ENCODE measurements around the gene STK17A. TPM values are rescaled to one million over a fixed set of nuclear protein-coding genes. Genes with fewer than 3 reads are reported as not detected.
"Not testable (repeated sequence)": the region's sequence is repeated elsewhere in the genome, so short reads cannot be mapped to it uniquely, and the experiment has no call there.

The STK17A gene
- polyA plus RNA-seq, 1 donor from 2014 or later, result 7.9 TPM

DNA sequence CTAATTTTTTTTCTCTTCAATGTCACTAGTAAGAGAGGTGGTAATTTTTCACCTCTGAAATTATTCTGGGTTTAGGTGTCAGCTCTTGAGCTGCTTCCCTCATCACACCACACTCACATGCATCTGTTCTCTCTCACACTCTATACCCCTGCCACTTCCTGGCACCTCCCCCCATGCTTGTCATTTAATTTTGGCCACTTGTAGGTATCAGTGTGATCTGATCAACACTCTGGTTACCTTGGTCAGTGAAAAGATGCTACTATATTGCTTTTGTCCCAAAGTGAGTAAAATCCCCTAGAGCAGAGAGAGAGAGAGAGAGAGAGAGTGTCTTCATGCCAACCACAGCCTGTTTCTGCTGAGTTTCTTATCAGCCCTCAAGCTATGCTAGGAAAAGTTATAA lies 42.5 kb downstream of the STK17A start:
- no peaks in the 10 kb centered on the region for H3F3A ChIP-seq (ENCODE audit: insufficient read depth, low read length, poor library complexity, severe bottlenecking)
- H2AFZ ChIP-seq (ENCODE audit: low read depth, low read length), result no peak overlapping the region
- no peaks in the 10 kb centered on the region for H3K9me2 ChIP-seq (ENCODE audit: insufficient read depth, low read length)
- H3K4me3 ChIP-seq (ENCODE audit: low read length), result no peak overlapping the region
- H3K79me2 ChIP-seq (replicated peaks; ENCODE audit: insufficient read depth, low read length), result no peaks in the 10 kb centered on the region
- no peak overlapping the region for H3K4me2 ChIP-seq (ENCODE audit: low read length)
- TF ChIP-seq EZH2 (IDR thresholded peaks at IDR 0.05; ENCODE audit: borderline replicate concordance, insufficient read depth, low read length, poor library complexity, severe bottlenecking), result no peak
- no peaks in the 10 kb centered on the region for H3K27me3 ChIP-seq (ENCODE audit: insufficient read depth, low read depth, low read length)
- no peak overlapping the region for H3K27ac ChIP-seq (ENCODE audit: low read length)
- H3K9ac ChIP-seq (ENCODE audit: low read length), result no peak overlapping the region
- no peaks in the 10 kb centered on the region for H4K20me1 ChIP-seq (ENCODE audit: insufficient read depth)
- H3K9me3 ChIP-seq (ENCODE audit: low read length), result no peaks in the 10 kb centered on the region
- no peaks in the 10 kb centered on the region for H3K36me3 ChIP-seq (ENCODE audit: insufficient read depth, low read length)

DNA sequence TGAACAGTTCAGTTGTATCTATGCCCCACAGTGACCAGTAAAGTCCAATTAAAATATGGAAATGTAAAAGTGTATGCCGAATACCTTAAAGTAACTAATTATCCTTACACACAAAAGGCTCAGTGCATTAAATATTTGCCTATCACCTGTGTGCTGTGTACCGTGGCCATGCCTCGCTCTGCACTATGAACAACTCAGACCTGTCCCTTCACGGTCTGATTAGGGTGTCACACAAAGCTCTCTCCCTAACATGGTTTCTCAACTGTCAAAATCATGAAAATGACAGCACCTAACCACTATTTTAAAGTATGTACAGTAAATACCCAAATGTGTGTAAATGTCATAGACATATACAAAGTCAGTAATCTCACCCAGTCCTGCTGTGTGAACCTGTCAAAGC lies 43.1 kb downstream of the STK17A start:
- Histone ChIP-seq H3K79me2 (replicated peaks; ENCODE audit: insufficient read depth, low read length) (no peaks in the 10 kb centered on the region), H4K20me1 (ENCODE audit: insufficient read depth) (no peaks in the 10 kb centered on the region), H2AFZ (ENCODE audit: low read depth, low read length) (no peak overlapping the region), H3K9me3 (ENCODE audit: low read length) (no peaks in the 10 kb centered on the region), H3K9me2 (ENCODE audit: insufficient read depth, low read length) (no peaks in the 10 kb centered on the region), H3K27ac (ENCODE audit: low read length) (no peak overlapping the region), H3F3A (ENCODE audit: insufficient read depth, low read length, poor library complexity, severe bottlenecking) (no peaks in the 10 kb centered on the region), H3K9ac (ENCODE audit: low read length) (no peak overlapping the region), H3K4me2 (ENCODE audit: low read length) (no peak overlapping the region), H3K36me3 (ENCODE audit: insufficient read depth, low read length) (no peaks in the 10 kb centered on the region), H3K4me3 (ENCODE audit: low read length) (no peak overlapping the region), H3K27me3 (ENCODE audit: insufficient read depth, low read depth, low read length) (no peaks in the 10 kb centered on the region)
- no peak for TF ChIP-seq EP300 (conservative IDR thresholded peaks at IDR 0.05; ENCODE audit: poor library complexity, severe bottlenecking)

DNA sequence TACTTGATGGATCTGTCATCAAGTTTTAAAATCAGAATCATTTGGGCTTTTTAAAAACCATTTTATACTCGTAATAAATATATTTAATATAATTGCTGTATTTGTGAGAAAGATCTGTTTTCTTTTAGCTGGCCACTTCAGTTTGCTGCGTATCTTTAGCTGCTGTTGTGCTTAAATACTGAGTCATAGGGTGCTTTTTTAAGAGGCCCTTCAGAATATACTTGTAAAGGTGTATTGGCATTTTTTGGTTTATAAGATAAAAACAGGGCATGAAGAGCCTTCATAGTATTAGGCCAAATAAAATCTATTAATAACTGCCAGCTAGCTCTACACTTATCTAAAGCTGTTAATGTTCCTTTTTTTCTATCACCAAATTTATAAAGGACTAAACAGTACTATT lies 43.8 kb downstream of the STK17A start:
- H3K9ac ChIP-seq (ENCODE audit: low read length), result no peak overlapping the region
- no peaks in the 10 kb centered on the region for H3K36me3 ChIP-seq (ENCODE audit: insufficient read depth, low read length)

DNA sequence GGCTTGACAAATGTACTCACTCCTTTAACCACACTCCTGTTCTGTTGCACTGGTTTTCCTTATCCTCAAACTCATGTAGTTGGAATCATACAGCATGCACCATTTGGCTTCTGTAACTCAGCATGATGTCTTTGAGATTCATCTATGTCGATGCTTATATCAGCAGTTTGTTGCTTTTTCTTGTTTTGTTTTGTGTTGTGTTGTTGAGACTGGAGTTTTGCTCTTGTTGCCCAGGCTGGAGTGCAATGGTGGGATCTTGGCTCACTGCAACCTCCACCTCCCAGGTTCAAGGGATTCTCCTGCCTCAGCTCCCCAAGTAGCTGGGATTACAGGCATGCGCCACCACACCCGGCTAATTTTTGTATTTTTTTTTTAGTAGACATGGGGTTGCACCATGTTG lies 44.9 kb downstream of the STK17A start:
- not testable (repeated sequence) for H3K4me3 ChIP-seq (ENCODE audit: low read length); H3K79me2 ChIP-seq (replicated peaks; ENCODE audit: insufficient read depth, low read length); H3F3A ChIP-seq (ENCODE audit: insufficient read depth, low read length, poor library complexity, severe bottlenecking)

More for the DNA sequence above, 43.8 kb downstream of the STK17A start:
- H3F3A ChIP-seq (ENCODE audit: insufficient read depth, low read length, poor library complexity, severe bottlenecking), result no peaks in the 10 kb centered on the region
- no peak overlapping the region for H3K27ac ChIP-seq (ENCODE audit: low read length)
- no peak overlapping the region for H2AFZ ChIP-seq (ENCODE audit: low read depth, low read length)
- no peak overlapping the region for H3K4me3 ChIP-seq (ENCODE audit: low read length)
- H4K20me1 ChIP-seq (ENCODE audit: insufficient read depth), result no peaks in the 10 kb centered on the region
- H3K9me3 ChIP-seq (ENCODE audit: low read length), result no peaks in the 10 kb centered on the region
- H3K79me2 ChIP-seq (replicated peaks; ENCODE audit: insufficient read depth, low read length), result no peaks in the 10 kb centered on the region
- no peaks in the 10 kb centered on the region for H3K9me2 ChIP-seq (ENCODE audit: insufficient read depth, low read length)
- no peak overlapping the region for H3K4me2 ChIP-seq (ENCODE audit: low read length)
- H3K27me3 ChIP-seq (ENCODE audit: insufficient read depth, low read depth, low read length), result no peaks in the 10 kb centered on the region
- no peak for TF ChIP-seq EP300 (conservative IDR thresholded peaks at IDR 0.05; ENCODE audit: poor library complexity, severe bottlenecking)
- TF ChIP-seq, protein P1, sequence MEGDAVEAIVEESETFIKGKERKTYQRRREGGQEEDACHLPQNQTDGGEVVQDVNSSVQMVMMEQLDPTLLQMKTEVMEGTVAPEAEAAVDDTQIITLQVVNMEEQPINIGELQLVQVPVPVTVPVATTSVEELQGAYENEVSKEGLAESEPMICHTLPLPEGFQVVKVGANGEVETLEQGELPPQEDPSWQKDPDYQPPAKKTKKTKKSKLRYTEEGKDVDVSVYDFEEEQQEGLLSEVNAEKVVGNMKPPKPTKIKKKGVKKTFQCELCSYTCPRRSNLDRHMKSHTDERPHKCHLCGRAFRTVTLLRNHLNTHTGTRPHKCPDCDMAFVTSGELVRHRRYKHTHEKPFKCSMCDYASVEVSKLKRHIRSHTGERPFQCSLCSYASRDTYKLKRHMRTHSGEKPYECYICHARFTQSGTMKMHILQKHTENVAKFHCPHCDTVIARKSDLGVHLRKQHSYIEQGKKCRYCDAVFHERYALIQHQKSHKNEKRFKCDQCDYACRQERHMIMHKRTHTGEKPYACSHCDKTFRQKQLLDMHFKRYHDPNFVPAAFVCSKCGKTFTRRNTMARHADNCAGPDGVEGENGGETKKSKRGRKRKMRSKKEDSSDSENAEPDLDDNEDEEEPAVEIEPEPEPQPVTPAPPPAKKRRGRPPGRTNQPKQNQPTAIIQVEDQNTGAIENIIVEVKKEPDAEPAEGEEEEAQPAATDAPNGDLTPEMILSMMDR (IDR thresholded peaks at IDR 0.05; ENCODE audit: poor library complexity, severe bottlenecking), result no peak
- no peak for TF ChIP-seq EZH2 (IDR thresholded peaks at IDR 0.05; ENCODE audit: borderline replicate concordance, insufficient read depth, low read length, poor library complexity, severe bottlenecking)
- no peak for TF ChIP-seq SMC3 (conservative IDR thresholded peaks at IDR 0.05; ENCODE audit: poor library complexity)
- TF ChIP-seq RAD21 (conservative IDR thresholded peaks at IDR 0.05), result no peak
- TF ChIP-seq MXI1 (conservative IDR thresholded peaks at IDR 0.05; ENCODE audit: poor library complexity, severe bottlenecking), result no peak
- TF ChIP-seq TAF1 (IDR thresholded peaks at IDR 0.05; ENCODE audit: low read depth), result no peak
- TF ChIP-seq POLR2AphosphoS5 (IDR thresholded peaks at IDR 0.05), result no peak
- TF ChIP-seq, protein P2, sequence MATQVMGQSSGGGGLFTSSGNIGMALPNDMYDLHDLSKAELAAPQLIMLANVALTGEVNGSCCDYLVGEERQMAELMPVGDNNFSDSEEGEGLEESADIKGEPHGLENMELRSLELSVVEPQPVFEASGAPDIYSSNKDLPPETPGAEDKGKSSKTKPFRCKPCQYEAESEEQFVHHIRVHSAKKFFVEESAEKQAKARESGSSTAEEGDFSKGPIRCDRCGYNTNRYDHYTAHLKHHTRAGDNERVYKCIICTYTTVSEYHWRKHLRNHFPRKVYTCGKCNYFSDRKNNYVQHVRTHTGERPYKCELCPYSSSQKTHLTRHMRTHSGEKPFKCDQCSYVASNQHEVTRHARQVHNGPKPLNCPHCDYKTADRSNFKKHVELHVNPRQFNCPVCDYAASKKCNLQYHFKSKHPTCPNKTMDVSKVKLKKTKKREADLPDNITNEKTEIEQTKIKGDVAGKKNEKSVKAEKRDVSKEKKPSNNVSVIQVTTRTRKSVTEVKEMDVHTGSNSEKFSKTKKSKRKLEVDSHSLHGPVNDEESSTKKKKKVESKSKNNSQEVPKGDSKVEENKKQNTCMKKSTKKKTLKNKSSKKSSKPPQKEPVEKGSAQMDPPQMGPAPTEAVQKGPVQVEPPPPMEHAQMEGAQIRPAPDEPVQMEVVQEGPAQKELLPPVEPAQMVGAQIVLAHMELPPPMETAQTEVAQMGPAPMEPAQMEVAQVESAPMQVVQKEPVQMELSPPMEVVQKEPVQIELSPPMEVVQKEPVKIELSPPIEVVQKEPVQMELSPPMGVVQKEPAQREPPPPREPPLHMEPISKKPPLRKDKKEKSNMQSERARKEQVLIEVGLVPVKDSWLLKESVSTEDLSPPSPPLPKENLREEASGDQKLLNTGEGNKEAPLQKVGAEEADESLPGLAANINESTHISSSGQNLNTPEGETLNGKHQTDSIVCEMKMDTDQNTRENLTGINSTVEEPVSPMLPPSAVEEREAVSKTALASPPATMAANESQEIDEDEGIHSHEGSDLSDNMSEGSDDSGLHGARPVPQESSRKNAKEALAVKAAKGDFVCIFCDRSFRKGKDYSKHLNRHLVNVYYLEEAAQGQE (IDR thresholded peaks at IDR 0.05; ENCODE audit: borderline replicate concordance), result no peak

More for the DNA sequence above, 44.9 kb downstream of the STK17A start:
- not testable (repeated sequence) for H3K9me3 ChIP-seq (ENCODE audit: low read length); H3K4me2 ChIP-seq (ENCODE audit: low read length); H3K27me3 ChIP-seq (ENCODE audit: insufficient read depth, low read depth, low read length); H4K20me1 ChIP-seq (ENCODE audit: insufficient read depth); H3K36me3 ChIP-seq (ENCODE audit: insufficient read depth, low read length); H3K9me2 ChIP-seq (ENCODE audit: insufficient read depth, low read length); H3K9ac ChIP-seq (ENCODE audit: low read length); H2AFZ ChIP-seq (ENCODE audit: low read depth, low read length); H3K27ac ChIP-seq (ENCODE audit: low read length)
